HepG2 (cell line): ENCODE measurements around the gene SKI. TPM values are rescaled to one million over a fixed set of nuclear protein-coding genes. Genes with fewer than 3 reads are reported as not detected.

Source experiments
- GATAD1 ChIP-seq: IDR thresholded peaks from 2 replicates; pipeline ENCODE4 v1.6.1; 2016; ENCODE audit warnings: missing genetic modification reagents, missing compliant biosample characterization
- HNF4G ChIP-seq, 2 experiments: sonication (generic) in 1 of 2; formaldehyde crosslinking in 1 of 2; IDR thresholded peaks; 2 replicates each; pipeline versions ENCODE4 v1.4.0 to v1.6.1; 2011 to 2020; ENCODE audit warnings: borderline replicate concordance in 2 of 2, low read depth in 2 of 2, mild to moderate bottlenecking in 2 of 2, low read length in 1 of 2, missing genetic modification reagents in 1 of 2, moderate library complexity in 1 of 2
- HNRNPLL ChIP-seq: fragments of 200-400 bp; formaldehyde crosslinking; IDR thresholded peaks from 2 replicates; pipeline ENCODE4 v1.6.1; 2017; ENCODE audit warnings: mild to moderate bottlenecking, low read depth, low read length; ENCODE audit not compliant: poor library complexity, severe bottlenecking
- KLF13 ChIP-seq: sonication (generic); formaldehyde crosslinking; IDR thresholded peaks from 2 replicates; pipeline ENCODE4 v1.4.0; 2020; ENCODE audit warnings: mild to moderate bottlenecking, missing genetic modification reagents
- MTF2 ChIP-seq: sonication (generic); formaldehyde crosslinking; IDR thresholded peaks from 2 replicates; pipeline ENCODE4 v1.5.0; 2020; ENCODE audit warnings: missing genetic modification reagents, borderline replicate concordance
- SATB2 ChIP-seq: sonication (generic); formaldehyde crosslinking; IDR thresholded peaks from 2 replicates; pipeline ENCODE4 v1.5.0; 2020; ENCODE audit warnings: missing genetic modification reagents
- SNAI1 ChIP-seq: sonication (generic); formaldehyde crosslinking; IDR thresholded peaks from 2 replicates; pipeline ENCODE4 v1.5.0; 2020; ENCODE audit warnings: mild to moderate bottlenecking, missing genetic modification reagents, borderline replicate concordance
- ZNF496 ChIP-seq: sonication (generic); formaldehyde crosslinking; IDR thresholded peaks from 2 replicates; pipeline ENCODE4 v1.8.1; 2023; ENCODE audit warnings: mild to moderate bottlenecking, moderate library complexity, missing genetic modification reagents; ENCODE audit not compliant: insufficient replicate concordance
- ZSCAN25 ChIP-seq: sonication (generic); formaldehyde crosslinking; IDR thresholded peaks from 2 replicates; pipeline ENCODE4 v1.8.0; 2022; ENCODE audit warnings: mild to moderate bottlenecking, missing genetic modification reagents
- polyA plus RNA-seq, 8 experiments: library from polyadenylated mRNA; depleted of rRNA in 3 of 8; stranded (reverse) in 7 of 8; unstranded in 1 of 8; fragments of >200 nt; fragmentation: Illumina TruSeq in 4 of 8; extraction: Trizol in 4 of 8; gene quantifications; 2 replicates each; pipeline versions ENCODE4 v1.2.1 to v1.2.3, GENCODE V29; 2011 to 2016; ENCODE audit warnings: low read depth in 4 of 8, missing spikeins in 1 of 8, mixed read lengths in 1 of 8; ENCODE audit not compliant: insufficient read depth in 1 of 8
- total RNA-seq, 5 experiments: library from RNA; depleted of rRNA; stranded (reverse); fragments of >200 nt; fragmentation: Illumina TruSeq; extraction: Trizol; gene quantifications; 2 replicates each; pipeline ENCODE4 v1.2.3, GENCODE V29; 2016; ENCODE audit warnings: low read depth in 1 of 5
- TF ChIP-seq, protein P1 (sequence below): sonication (generic); formaldehyde crosslinking; IDR thresholded peaks from 2 replicates; pipeline ENCODE4 v1.5.1; 2020; ENCODE audit warnings: missing genetic modification reagents, mild to moderate bottlenecking, borderline replicate concordance
- TF ChIP-seq, protein P2 (sequence below): IDR thresholded peaks from 2 replicates; pipeline ENCODE4 v1.6.1; 2018; ENCODE audit warnings: missing genetic modification reagents
- TF ChIP-seq, protein P3 (sequence below): IDR thresholded peaks from 2 replicates; pipeline ENCODE4 v1.6.1; 2016; ENCODE audit warnings: mild to moderate bottlenecking
- TF ChIP-seq, protein P4 (sequence below): sonication (generic); formaldehyde crosslinking; IDR thresholded peaks from 2 replicates; pipeline ENCODE4 v1.5.1; 2020; ENCODE audit warnings: missing genetic modification reagents, mild to moderate bottlenecking, borderline replicate concordance
- TF ChIP-seq, protein P5 (sequence below): sonication (generic); formaldehyde crosslinking; IDR thresholded peaks from 2 replicates; pipeline ENCODE4 v1.5.0; 2020; ENCODE audit warnings: missing genetic modification reagents, mild to moderate bottlenecking, borderline replicate concordance
- TF ChIP-seq, protein P6 (sequence below): sonication (generic); formaldehyde crosslinking; IDR thresholded peaks from 2 replicates; pipeline ENCODE4 v1.5.1; 2020; ENCODE audit warnings: mild to moderate bottlenecking, missing genetic modification reagents, borderline replicate concordance

Gene SKI
- total and polyA plus RNA-seq, 2 of the 13 experiments (the other 11 are each of a cell fraction or from before 2014, with no cell fraction given) = 4.7 to 6.9 TPM

DNA sequence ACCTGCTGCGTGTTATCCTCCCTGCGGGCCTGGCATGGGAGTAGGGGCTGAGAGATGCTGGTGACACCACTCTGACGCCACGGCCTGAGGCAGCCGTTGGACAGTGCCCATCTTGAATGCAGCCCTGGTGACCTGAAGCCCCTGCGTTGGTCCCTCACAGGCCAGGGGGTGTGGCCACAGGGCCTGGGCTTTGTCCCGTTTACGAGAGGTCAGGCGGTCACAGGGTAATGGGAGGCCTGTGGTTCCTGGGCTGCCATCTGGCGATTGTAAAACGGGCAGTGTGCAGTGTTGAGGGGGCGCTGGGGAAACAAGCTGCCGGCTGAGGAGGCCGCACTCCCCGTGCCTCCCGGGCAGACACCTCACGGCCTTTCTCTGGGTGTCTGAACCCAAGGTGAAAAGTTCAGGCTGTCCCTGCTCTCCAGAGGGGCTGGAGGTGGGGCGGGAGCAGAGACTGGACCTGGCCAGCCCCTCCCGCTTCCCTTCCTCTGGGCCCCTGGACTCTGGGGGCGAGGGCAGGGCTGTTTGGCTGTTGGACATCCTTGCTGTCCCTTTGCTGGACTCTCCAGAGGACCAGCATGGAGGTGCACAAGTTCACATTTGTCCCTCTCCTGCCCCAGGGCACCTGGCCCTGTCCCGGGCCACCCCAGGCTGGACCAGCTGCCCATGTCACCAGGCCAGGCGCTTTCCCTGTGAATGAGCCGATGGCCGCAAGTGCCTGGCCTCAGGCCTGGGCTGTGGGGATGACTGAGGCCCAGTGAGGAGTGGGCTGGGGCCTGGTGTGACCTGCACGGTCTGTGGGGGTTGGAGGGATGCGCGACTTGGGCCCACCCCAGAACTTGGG lies 42.4 kb downstream of the SKI start (continued):
- TF ChIP-seq ZNF496 (CRISPR knock-in tag) (no peak), SNAI1 (CRISPR knock-in tag) (no peak), HNF4G (IDR thresholded peaks at IDR 0.05; ENCODE audit: borderline replicate concordance, low read depth, low read length) (peak; percentile 65; the same call in 1 of the 2 replicates), HNF4G (CRISPR knock-in tag; IDR thresholded peaks at IDR 0.05; ENCODE audit: borderline replicate concordance, low read depth) (peak; percentile 73; the same call in 1 of the 2 replicates), HNRNPLL (no peak), KLF13 (no peak), MTF2 (no peak), SATB2 (CRISPR knock-in tag) (no peak), GATAD1 (CRISPR knock-in tag) (no peak), ZSCAN25 (CRISPR knock-in tag) (no peak)
- TF ChIP-seq, protein P1, sequence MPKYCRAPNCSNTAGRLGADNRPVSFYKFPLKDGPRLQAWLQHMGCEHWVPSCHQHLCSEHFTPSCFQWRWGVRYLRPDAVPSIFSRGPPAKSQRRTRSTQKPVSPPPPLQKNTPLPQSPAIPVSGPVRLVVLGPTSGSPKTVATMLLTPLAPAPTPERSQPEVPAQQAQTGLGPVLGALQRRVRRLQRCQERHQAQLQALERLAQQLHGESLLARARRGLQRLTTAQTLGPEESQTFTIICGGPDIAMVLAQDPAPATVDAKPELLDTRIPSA (CRISPR knock-in tag) = no peak
- TF ChIP-seq, protein P2, sequence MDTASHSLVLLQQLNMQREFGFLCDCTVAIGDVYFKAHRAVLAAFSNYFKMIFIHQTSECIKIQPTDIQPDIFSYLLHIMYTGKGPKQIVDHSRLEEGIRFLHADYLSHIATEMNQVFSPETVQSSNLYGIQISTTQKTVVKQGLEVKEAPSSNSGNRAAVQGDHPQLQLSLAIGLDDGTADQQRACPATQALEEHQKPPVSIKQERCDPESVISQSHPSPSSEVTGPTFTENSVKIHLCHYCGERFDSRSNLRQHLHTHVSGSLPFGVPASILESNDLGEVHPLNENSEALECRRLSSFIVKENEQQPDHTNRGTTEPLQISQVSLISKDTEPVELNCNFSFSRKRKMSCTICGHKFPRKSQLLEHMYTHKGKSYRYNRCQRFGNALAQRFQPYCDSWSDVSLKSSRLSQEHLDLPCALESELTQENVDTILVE (CRISPR knock-in tag) = no peak
- TF ChIP-seq, protein P3, sequence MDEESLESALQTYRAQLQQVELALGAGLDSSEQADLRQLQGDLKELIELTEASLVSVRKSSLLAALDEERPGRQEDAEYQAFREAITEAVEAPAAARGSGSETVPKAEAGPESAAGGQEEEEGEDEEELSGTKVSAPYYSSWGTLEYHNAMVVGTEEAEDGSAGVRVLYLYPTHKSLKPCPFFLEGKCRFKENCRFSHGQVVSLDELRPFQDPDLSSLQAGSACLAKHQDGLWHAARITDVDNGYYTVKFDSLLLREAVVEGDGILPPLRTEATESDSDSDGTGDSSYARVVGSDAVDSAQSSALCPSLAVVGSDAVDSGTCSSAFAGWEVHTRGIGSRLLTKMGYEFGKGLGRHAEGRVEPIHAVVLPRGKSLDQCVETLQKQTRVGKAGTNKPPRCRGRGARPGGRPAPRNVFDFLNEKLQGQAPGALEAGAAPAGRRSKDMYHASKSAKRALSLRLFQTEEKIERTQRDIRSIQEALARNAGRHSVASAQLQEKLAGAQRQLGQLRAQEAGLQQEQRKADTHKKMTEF (CRISPR knock-in tag) = no peak
- TF ChIP-seq, protein P4, sequence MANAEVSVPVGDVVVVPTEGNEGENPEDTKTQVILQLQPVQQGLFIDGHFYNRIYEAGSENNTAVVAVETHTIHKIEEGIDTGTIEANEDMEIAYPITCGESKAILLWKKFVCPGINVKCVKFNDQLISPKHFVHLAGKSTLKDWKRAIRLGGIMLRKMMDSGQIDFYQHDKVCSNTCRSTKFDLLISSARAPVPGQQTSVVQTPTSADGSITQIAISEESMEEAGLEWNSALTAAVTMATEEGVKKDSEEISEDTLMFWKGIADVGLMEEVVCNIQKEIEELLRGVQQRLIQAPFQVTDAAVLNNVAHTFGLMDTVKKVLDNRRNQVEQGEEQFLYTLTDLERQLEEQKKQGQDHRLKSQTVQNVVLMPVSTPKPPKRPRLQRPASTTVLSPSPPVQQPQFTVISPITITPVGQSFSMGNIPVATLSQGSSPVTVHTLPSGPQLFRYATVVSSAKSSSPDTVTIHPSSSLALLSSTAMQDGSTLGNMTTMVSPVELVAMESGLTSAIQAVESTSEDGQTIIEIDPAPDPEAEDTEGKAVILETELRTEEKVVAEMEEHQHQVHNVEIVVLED = no peak
- TF ChIP-seq, protein P5, sequence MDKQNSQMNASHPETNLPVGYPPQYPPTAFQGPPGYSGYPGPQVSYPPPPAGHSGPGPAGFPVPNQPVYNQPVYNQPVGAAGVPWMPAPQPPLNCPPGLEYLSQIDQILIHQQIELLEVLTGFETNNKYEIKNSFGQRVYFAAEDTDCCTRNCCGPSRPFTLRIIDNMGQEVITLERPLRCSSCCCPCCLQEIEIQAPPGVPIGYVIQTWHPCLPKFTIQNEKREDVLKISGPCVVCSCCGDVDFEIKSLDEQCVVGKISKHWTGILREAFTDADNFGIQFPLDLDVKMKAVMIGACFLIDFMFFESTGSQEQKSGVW (CRISPR knock-in tag) = no peak
- TF ChIP-seq, protein P6, sequence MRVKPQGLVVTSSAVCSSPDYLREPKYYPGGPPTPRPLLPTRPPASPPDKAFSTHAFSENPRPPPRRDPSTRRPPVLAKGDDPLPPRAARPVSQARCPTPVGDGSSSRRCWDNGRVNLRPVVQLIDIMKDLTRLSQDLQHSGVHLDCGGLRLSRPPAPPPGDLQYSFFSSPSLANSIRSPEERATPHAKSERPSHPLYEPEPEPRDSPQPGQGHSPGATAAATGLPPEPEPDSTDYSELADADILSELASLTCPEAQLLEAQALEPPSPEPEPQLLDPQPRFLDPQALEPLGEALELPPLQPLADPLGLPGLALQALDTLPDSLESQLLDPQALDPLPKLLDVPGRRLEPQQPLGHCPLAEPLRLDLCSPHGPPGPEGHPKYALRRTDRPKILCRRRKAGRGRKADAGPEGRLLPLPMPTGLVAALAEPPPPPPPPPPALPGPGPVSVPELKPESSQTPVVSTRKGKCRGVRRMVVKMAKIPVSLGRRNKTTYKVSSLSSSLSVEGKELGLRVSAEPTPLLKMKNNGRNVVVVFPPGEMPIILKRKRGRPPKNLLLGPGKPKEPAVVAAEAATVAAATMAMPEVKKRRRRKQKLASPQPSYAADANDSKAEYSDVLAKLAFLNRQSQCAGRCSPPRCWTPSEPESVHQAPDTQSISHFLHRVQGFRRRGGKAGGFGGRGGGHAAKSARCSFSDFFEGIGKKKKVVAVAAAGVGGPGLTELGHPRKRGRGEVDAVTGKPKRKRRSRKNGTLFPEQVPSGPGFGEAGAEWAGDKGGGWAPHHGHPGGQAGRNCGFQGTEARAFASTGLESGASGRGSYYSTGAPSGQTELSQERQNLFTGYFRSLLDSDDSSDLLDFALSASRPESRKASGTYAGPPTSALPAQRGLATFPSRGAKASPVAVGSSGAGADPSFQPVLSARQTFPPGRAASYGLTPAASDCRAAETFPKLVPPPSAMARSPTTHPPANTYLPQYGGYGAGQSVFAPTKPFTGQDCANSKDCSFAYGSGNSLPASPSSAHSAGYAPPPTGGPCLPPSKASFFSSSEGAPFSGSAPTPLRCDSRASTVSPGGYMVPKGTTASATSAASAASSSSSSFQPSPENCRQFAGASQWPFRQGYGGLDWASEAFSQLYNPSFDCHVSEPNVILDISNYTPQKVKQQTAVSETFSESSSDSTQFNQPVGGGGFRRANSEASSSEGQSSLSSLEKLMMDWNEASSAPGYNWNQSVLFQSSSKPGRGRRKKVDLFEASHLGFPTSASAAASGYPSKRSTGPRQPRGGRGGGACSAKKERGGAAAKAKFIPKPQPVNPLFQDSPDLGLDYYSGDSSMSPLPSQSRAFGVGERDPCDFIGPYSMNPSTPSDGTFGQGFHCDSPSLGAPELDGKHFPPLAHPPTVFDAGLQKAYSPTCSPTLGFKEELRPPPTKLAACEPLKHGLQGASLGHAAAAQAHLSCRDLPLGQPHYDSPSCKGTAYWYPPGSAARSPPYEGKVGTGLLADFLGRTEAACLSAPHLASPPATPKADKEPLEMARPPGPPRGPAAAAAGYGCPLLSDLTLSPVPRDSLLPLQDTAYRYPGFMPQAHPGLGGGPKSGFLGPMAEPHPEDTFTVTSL (CRISPR knock-in tag) = no peak
